GM12864 (cell line): ENCODE measurements around the gene KRT71.

Source experiments
- DNase-seq: peaks from one replicate; pipeline ENCODE4 v3.0.0-alpha.2; 2011; ENCODE audit warnings: low read depth
- H3K4me3 ChIP-seq: 2 replicates; pipeline ENCODE4 v1.5.1; 2011; ENCODE audit warnings: mild to moderate bottlenecking, low read depth, low read length, control low read depth
- CTCF ChIP-seq: IDR thresholded peaks from 2 replicates; pipeline ENCODE4 v1.5.1; 2011; ENCODE audit warnings: low read depth, mild to moderate bottlenecking, moderate library complexity, low read length, control low read depth, inconsistent platforms; ENCODE audit errors: missing control alignments

The KRT71 gene

GRCh38 chr12:52519387-52519703 lies 33.6 kb downstream of the KRT71 start:
- no peak overlapping the region for H3K4me3 ChIP-seq
- DNase-seq = no peak
- no peak for TF ChIP-seq CTCF

GRCh38 chr12:52518574-52519386 lies 34.2 kb downstream of the KRT71 start:
- no peak for DNase-seq
- no peak for TF ChIP-seq CTCF
- H3K4me3 ChIP-seq = no peak overlapping the region

- no peak for TF ChIP-seq CTCF
- no peak overlapping the region for H3K4me3 ChIP-seq
- no peak for DNase-seq
These were observed 35.1 kb downstream of the KRT71 start for GRCh38 chr12:52517888-52518287.

- no peak for DNase-seq
- no peak overlapping the region for H3K4me3 ChIP-seq
- no peak for TF ChIP-seq CTCF
These were observed 35.7 kb downstream of the KRT71 start for GRCh38 chr12:52517005-52517835.

GRCh38 chr12:52515927-52516831 lies 36.8 kb downstream of the KRT71 start:
- no peak overlapping the region for H3K4me3 ChIP-seq
- DNase-seq = no peak
- TF ChIP-seq CTCF = no peak

- no peak for TF ChIP-seq CTCF
- DNase-seq = no peak
- H3K4me3 ChIP-seq = no peak overlapping the region
These were observed 37.7 kb downstream of the KRT71 start for GRCh38 chr12:52515319-52515646.
